Stimulated activated CD4-positive, alpha-beta T cell treated with anti-CD3 and anti-CD28 coated beads, Interleukin-2, amount 100 ng/mL, for 4 hours (primary cell): ENCODE data around the gene TRIP4.
"Not testable (repeated sequence)": the region's sequence is repeated elsewhere in the genome, so short reads cannot be mapped to it uniquely, and the experiment has no call there.

Source experiments
- DNase-seq: peaks from one replicate; pipeline ENCODE4 v3.0.0-alpha.2; 2020; ENCODE audit warnings: low read depth

The TRIP4 gene

GRCh38 chr15:64490598-64491259 is 103.1 kb downstream of the TRIP4 start:
- no peak for DNase-seq

- no peak for DNase-seq
Measured at GRCh38 chr15:64493641-64494040, 106.0 kb downstream of the TRIP4 start.

DNA sequence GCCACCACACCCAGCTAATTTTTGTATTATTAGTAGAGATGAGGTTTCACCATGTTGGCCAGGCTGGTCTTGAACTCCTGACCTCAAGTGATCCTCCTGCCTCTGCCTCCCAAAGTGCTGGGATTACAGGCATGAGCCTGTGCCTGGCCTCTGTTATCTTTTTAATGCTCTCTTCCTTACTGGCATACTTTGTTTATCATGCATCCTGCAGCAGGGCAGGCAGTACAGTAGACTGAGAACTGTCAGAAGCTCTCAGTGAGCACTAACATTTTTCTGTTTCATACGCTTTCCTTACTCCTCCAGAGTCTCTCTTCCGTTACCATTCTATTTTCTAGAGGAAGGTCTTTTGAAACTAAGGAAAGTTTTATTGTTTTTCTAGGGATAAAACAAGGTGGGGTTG is 108.3 kb downstream of the TRIP4 start:
- not testable (repeated sequence) for DNase-seq

DNA sequence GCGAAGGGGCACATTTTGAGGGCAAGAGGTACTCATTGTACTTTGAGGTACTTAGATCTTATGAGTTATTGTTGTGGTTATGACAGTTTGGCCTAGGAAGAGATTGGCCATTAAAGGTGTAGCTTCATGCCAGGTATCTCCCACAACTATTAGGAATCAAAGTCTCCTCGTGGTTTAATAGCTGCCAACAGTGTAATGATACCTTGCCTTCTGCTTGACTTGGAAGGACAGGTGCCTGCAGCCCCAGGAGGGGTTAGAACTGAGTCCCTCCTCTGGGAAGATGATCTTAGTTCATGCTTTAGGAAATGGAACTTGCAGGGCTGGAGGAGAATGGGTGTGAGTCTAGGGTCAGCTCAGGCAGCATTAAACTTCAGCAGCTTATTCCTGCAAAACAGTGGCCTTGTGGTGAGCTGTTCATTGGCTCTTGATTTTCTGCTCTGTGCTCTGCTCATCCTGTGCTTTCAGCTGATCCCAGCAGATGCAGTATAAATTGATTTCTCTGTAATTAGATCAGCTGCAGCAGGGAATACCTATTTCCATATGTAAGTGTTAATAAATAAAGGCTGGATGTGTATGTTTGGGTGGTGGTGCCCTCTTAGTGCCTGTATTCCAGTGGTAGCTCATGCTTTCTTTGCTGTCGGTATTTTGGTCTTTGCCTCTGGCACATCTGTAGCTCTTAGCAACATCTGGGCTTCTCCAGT is 113.2 kb downstream of the TRIP4 start:
- DNase-seq: no peak

DNA sequence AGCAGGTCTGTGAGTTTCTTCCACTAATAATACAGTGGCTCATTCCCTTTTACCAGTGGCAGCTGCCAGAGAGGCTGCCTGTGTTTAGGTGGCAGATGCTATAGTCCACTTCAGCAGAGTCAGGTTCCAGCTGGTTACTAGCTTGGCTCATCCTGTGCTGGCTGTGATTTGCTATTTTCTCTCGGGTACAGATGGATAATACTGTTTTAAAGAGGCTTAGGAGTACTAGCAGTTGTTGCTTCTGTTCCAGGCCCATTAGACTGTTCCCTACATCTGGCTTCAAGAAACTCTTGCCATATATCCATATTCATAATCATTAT is 113.7 kb downstream of the TRIP4 start:
- DNase-seq: no peak

GRCh38 chr15:64502151-64502550 is 114.5 kb downstream of the TRIP4 start:
- no peak for DNase-seq

DNA sequence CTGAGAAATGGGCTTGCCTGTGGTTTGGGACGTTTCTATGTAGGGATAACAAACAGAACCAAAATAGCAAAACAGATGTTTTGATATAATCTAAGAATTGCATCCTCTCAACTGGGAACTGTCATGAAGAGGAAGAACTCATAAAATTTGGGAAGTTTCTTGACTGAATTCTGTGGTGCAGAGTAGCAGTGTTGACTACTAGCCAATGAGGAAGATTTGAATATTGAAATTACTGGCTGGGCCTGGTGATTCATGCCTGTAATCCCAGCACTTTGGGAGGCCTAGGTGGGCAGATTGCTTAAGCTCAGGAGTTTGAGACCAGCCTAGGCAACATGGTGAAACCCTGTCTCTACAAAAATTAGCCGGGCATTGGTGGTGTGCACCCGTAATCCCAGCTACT is 114.9 kb downstream of the TRIP4 start:
- no peak for DNase-seq

DNA sequence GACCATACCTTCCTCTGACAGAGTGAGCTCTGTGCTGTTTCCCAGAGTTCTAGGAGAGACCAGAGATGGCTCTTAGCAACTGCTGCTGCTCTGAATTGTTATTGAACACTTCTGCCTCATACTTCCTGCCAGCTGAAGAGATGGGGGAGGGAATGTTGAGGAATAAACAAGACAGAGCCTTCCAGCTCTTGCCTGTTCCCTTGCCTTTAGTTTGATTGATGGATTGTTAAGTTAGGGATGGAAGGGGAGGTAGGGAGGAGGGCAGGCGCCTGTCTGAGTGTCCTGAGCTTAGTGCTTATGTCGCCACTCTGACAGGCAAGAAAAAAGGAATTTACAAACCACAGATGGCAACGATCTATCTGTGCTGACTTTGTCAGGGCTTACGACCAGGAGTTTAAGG is 115.6 kb downstream of the TRIP4 start:
- DNase-seq: no peak

DNA sequence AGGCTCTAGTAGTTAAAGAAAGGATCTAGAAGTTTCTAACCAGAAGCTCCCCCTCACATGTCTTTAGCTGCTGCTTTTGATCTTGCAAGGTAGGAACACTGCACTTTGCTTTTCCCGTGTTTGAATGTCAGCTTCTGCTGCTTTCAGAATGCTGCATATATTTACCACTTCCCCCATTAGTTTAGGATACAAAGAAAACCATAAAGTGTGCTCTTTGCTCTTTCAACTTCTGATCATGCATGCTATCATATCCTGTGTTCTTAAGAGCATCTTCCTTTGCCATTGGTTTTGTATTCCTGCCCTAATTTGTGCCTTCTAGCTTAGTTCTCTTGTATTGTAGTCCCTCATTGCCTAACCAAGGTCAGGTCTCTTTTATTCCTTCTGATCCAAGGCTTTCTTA is 116.0 kb downstream of the TRIP4 start:
- no peak for DNase-seq
